Liver (tissue), 9 donors: ENCODE data around the gene PCDH9. TPM values are rescaled to one million over a fixed set of nuclear protein-coding genes. Genes with fewer than 3 reads are reported as not detected.

Experiments used
- DNase-seq: peaks from one replicate; pipeline ENCODE4 v3.0.0-alpha.2; 2017; ENCODE audit warnings: low spot score
- H3K27ac ChIP-seq, 2 donors: one replicate each; pipeline ENCODE4 v1.7.0; 2013; ENCODE audit warnings: inconsistent platforms in 2 of 2, low read length in 2 of 2, control low read depth in 1 of 2, low read depth in 1 of 2, mild to moderate bottlenecking in 1 of 2
- H3K27me3 ChIP-seq, 4 donors: one replicate each; pipeline versions ENCODE4 v1.6.1 to v1.7.0; 2013; ENCODE audit warnings: low read length in 3 of 4, inconsistent platforms in 1 of 4, mild to moderate bottlenecking in 1 of 4, moderate library complexity in 1 of 4; ENCODE audit not compliant: control insufficient read depth in 4 of 4, insufficient read depth in 4 of 4
- H3K36me3 ChIP-seq, 4 donors: one replicate each; pipeline versions ENCODE4 v1.6.1 to v1.7.0; 2013; ENCODE audit warnings: low read length in 3 of 4, mild to moderate bottlenecking in 3 of 4, low read depth in 1 of 4, moderate library complexity in 1 of 4; ENCODE audit not compliant: control insufficient read depth in 4 of 4, insufficient read depth in 3 of 4
- H3K4me1 ChIP-seq, 4 donors: one replicate each; pipeline versions ENCODE4 v1.6.1 to v1.7.0; 2013; ENCODE audit warnings: low read length in 3 of 4, mild to moderate bottlenecking in 3 of 4, moderate library complexity in 1 of 4; ENCODE audit not compliant: control insufficient read depth in 4 of 4, insufficient read depth in 4 of 4
- H3K4me3 ChIP-seq, 3 donors: one replicate each; pipeline versions ENCODE4 v1.6.1 to v1.7.0; 2013; ENCODE audit warnings: low read length in 3 of 3, control low read depth in 1 of 3, low read depth in 1 of 3, mild to moderate bottlenecking in 1 of 3
- H3K9ac ChIP-seq, 2 donors: one replicate each; pipeline ENCODE4 v1.7.0; 2013; ENCODE audit warnings: low read length in 2 of 2, mild to moderate bottlenecking in 2 of 2, moderate library complexity in 2 of 2, control low read depth in 1 of 2, low read depth in 1 of 2
- H3K9me3 ChIP-seq, 4 donors: one replicate each; pipeline versions ENCODE4 v1.6.1 to v1.7.0; 2013; ENCODE audit warnings: low read length in 3 of 4; ENCODE audit not compliant: control insufficient read depth in 4 of 4
- EGR1 ChIP-seq, 2 donors: IDR thresholded peaks; 2 replicates each; pipeline ENCODE4 v1.6.1; 2016 to 2018; ENCODE audit warnings: antibody characterized with exemption in 2 of 2, low read depth in 2 of 2
- FOXA1 ChIP-seq: IDR thresholded peaks from 2 replicates; pipeline ENCODE4 v1.6.1; 2016; ENCODE audit warnings: antibody characterized with exemption
- FOXA2 ChIP-seq: IDR thresholded peaks from 2 replicates; pipeline ENCODE4 v1.6.1; 2016; ENCODE audit warnings: antibody characterized with exemption
- GABPA ChIP-seq, 2 donors: IDR thresholded peaks in 1 of 2; conservative IDR thresholded peaks in 1 of 2; 2 replicates each; pipeline ENCODE4 v1.6.1; 2016; ENCODE audit warnings: antibody characterized with exemption in 2 of 2, mild to moderate bottlenecking in 1 of 2, moderate library complexity in 1 of 2
- HNF4A ChIP-seq, 2 donors: conservative IDR thresholded peaks; 2 replicates each; pipeline ENCODE4 v1.6.1; 2016; ENCODE audit warnings: antibody characterized with exemption in 2 of 2, mild to moderate bottlenecking in 2 of 2
- HNF4G ChIP-seq: IDR thresholded peaks from 2 replicates; pipeline ENCODE4 v1.6.1; 2016; ENCODE audit warnings: antibody characterized with exemption
- NR2F2 ChIP-seq: IDR thresholded peaks from 2 replicates; pipeline ENCODE4 v1.6.1; 2016; ENCODE audit warnings: antibody characterized with exemption
- RAD21 ChIP-seq, 2 donors: IDR thresholded peaks; 2 replicates each; pipeline ENCODE4 v1.6.1; 2016; ENCODE audit warnings: antibody characterized with exemption in 2 of 2, mild to moderate bottlenecking in 2 of 2
- RXRA ChIP-seq, 2 donors: IDR thresholded peaks; 2 replicates each; pipeline ENCODE4 v1.6.1; 2017 to 2018; ENCODE audit warnings: antibody characterized with exemption in 2 of 2, mild to moderate bottlenecking in 1 of 2
- SP1 ChIP-seq: IDR thresholded peaks from 2 replicates; pipeline ENCODE4 v1.6.1; 2018; ENCODE audit warnings: antibody characterized with exemption, mild to moderate bottlenecking
- TAF1 ChIP-seq: conservative IDR thresholded peaks from 2 replicates; pipeline ENCODE4 v1.6.1; 2016; ENCODE audit warnings: antibody characterized with exemption, mild to moderate bottlenecking
- WGBS: extraction: QIAGEN DNeasy Blood & Tissue Kit; methylation state at CpG from one replicate; pipeline ENCODE4 v1.1.7; 2013; 5-methylcytosine and 5-hydroxymethylcytosine counted together
- polyA plus RNA-seq, 2 donors: library from polyadenylated mRNA; stranded (reverse) in 1 of 2; unstranded in 1 of 2; fragments of 200-250 nt in 1 of 2; fragments of >200 nt in 1 of 2; fragmentation: Nextera tagmentation in 1 of 2; extraction: Ambion mirVana in 1 of 2; gene quantifications; one replicate each; pipeline versions ENCODE4 v1.2.1 to v1.2.3, GENCODE V29; 2013 to 2015
- total RNA-seq, 2 donors: library from RNA; depleted of rRNA; stranded (reverse); fragments of >200 nt; gene quantifications; one replicate each; pipeline ENCODE4 v1.2.3, GENCODE V29; 2014
- TF ChIP-seq, protein P1 (sequence below): IDR thresholded peaks from 2 replicates; pipeline ENCODE4 v1.6.1; 2016; ENCODE audit warnings: antibody characterized with exemption
- TF ChIP-seq, protein P2 (sequence below): fragments of 150-350 bp; IDR thresholded peaks from 2 replicates; pipeline ENCODE4 v1.5.1; 2017; ENCODE audit warnings: improper control_type of control experiment, low read depth, low read length; ENCODE audit not compliant: missing input control
- TF ChIP-seq, protein P3 (sequence below): IDR thresholded peaks from 2 replicates; pipeline ENCODE4 v1.6.1; 2016; ENCODE audit warnings: antibody characterized with exemption
- TF ChIP-seq, protein P4 (sequence below): IDR thresholded peaks from 2 replicates; pipeline ENCODE4 v1.6.1; 2016; ENCODE audit warnings: antibody characterized with exemption, mild to moderate bottlenecking
- TF ChIP-seq, protein P5 (sequence below): IDR thresholded peaks from 2 replicates; pipeline ENCODE4 v1.6.1; 2016; ENCODE audit warnings: antibody characterized with exemption
- donor health status: healthy.
- donor health status: healthy.
- donor health status: healthy.
- donor health status: healthy.
- donor health status: healthy.

PCDH9 gene
- total and polyA plus RNA-seq, 4 donors, result 0.90 to 4.0 (median 2.2) TPM

DNA sequence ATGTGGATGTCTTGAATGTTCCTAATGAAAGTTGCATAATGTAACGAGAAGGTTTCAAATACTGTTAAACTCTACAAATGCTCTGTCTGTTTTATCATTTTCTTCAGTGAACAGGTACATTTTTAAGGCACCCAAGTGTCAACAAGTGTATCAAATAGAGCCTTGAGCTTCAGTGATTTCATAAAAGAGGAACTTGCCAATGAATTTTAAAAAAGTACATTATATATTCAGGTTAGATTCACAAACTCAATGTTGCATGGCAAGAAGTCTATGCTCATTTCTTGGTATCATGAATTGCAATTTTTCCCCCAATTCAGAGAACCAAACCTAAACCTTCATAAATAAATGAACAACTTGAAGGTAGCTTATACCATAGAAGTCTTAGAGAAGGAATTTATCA lies 838.8 kb downstream of the PCDH9 start:
- Histone ChIP-seq H3K27me3 (no peaks in the 10 kb centered on the region), H3K4me3 (no peak overlapping the region), H3K4me1 (no peaks in the 10 kb centered on the region), H3K36me3 (no peaks in the 10 kb centered on the region), H3K9me3 (no peaks in the 10 kb centered on the region), H3K9ac (no peak overlapping the region), H3K27ac (no peak overlapping the region)
- TF ChIP-seq, protein P1, sequence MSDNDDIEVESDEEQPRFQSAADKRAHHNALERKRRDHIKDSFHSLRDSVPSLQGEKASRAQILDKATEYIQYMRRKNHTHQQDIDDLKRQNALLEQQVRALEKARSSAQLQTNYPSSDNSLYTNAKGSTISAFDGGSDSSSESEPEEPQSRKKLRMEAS, result no peak
- TF ChIP-seq TAF1, result no peak
- no peak for TF ChIP-seq FOXA1
- no peak for TF ChIP-seq RXRA (IDR thresholded peaks at IDR 0.05)
- TF ChIP-seq RAD21 (IDR thresholded peaks at IDR 0.05), result no peak
- no peak for TF ChIP-seq FOXA2
- no peak for TF ChIP-seq NR2F2
- TF ChIP-seq, protein P2, sequence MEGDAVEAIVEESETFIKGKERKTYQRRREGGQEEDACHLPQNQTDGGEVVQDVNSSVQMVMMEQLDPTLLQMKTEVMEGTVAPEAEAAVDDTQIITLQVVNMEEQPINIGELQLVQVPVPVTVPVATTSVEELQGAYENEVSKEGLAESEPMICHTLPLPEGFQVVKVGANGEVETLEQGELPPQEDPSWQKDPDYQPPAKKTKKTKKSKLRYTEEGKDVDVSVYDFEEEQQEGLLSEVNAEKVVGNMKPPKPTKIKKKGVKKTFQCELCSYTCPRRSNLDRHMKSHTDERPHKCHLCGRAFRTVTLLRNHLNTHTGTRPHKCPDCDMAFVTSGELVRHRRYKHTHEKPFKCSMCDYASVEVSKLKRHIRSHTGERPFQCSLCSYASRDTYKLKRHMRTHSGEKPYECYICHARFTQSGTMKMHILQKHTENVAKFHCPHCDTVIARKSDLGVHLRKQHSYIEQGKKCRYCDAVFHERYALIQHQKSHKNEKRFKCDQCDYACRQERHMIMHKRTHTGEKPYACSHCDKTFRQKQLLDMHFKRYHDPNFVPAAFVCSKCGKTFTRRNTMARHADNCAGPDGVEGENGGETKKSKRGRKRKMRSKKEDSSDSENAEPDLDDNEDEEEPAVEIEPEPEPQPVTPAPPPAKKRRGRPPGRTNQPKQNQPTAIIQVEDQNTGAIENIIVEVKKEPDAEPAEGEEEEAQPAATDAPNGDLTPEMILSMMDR, result no peak
- TF ChIP-seq, protein P3, sequence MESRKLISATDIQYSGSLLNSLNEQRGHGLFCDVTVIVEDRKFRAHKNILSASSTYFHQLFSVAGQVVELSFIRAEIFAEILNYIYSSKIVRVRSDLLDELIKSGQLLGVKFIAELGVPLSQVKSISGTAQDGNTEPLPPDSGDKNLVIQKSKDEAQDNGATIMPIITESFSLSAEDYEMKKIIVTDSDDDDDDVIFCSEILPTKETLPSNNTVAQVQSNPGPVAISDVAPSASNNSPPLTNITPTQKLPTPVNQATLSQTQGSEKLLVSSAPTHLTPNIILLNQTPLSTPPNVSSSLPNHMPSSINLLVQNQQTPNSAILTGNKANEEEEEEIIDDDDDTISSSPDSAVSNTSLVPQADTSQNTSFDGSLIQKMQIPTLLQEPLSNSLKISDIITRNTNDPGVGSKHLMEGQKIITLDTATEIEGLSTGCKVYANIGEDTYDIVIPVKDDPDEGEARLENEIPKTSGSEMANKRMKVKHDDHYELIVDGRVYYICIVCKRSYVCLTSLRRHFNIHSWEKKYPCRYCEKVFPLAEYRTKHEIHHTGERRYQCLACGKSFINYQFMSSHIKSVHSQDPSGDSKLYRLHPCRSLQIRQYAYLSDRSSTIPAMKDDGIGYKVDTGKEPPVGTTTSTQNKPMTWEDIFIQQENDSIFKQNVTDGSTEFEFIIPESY, result no peak
- TF ChIP-seq, protein P4, sequence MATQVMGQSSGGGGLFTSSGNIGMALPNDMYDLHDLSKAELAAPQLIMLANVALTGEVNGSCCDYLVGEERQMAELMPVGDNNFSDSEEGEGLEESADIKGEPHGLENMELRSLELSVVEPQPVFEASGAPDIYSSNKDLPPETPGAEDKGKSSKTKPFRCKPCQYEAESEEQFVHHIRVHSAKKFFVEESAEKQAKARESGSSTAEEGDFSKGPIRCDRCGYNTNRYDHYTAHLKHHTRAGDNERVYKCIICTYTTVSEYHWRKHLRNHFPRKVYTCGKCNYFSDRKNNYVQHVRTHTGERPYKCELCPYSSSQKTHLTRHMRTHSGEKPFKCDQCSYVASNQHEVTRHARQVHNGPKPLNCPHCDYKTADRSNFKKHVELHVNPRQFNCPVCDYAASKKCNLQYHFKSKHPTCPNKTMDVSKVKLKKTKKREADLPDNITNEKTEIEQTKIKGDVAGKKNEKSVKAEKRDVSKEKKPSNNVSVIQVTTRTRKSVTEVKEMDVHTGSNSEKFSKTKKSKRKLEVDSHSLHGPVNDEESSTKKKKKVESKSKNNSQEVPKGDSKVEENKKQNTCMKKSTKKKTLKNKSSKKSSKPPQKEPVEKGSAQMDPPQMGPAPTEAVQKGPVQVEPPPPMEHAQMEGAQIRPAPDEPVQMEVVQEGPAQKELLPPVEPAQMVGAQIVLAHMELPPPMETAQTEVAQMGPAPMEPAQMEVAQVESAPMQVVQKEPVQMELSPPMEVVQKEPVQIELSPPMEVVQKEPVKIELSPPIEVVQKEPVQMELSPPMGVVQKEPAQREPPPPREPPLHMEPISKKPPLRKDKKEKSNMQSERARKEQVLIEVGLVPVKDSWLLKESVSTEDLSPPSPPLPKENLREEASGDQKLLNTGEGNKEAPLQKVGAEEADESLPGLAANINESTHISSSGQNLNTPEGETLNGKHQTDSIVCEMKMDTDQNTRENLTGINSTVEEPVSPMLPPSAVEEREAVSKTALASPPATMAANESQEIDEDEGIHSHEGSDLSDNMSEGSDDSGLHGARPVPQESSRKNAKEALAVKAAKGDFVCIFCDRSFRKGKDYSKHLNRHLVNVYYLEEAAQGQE, result no peak
- TF ChIP-seq, protein P5, sequence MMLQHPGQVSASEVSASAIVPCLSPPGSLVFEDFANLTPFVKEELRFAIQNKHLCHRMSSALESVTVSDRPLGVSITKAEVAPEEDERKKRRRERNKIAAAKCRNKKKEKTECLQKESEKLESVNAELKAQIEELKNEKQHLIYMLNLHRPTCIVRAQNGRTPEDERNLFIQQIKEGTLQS, result no peak
- TF ChIP-seq EGR1 (IDR thresholded peaks at IDR 0.05; ENCODE audit: low read depth in 2 of 2), result no peak
- no peak for TF ChIP-seq HNF4A (conservative IDR thresholded peaks at IDR 0.05)
- no peak for TF ChIP-seq HNF4G
- no peak for TF ChIP-seq GABPA (IDR thresholded peaks at IDR 0.05 in 1 of 2, conservative IDR thresholded peaks at IDR 0.05 in 1 of 2)
- WGBS, result 71% methylated on average over 1 of the region's 1 CpG
- no peak for DNase-seq

DNA sequence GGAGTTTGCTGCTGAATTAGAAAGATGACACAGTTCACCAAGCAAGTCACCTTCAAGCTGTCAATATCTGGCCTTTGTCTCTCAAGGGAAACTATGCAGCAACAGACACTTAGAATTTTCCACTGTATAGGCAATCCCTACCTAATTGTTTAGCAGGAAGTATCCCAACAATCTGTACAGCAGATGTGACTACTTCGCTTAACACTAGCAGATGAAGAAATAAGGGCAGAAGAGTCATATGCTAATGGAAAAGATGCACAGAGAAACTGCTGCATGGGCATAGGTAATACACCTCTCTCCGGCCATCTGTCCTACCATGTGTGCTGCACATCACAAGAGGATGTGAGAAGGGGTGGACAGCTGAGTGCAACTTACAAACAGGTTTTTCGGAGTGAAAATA lies 851.2 kb downstream of the PCDH9 start:
- DNase-seq, result no peak
- no peak overlapping the region for H3K9ac ChIP-seq
- H3K27me3 ChIP-seq, result peaks cover 0 to 2% (median 0%) of the 10 kb centered on the region in 4 donors
- no peaks in the 10 kb centered on the region for H3K9me3 ChIP-seq
- no peaks in the 10 kb centered on the region for H3K36me3 ChIP-seq
- TF ChIP-seq RAD21 (IDR thresholded peaks at IDR 0.05) (no peak), NR2F2 (no peak), RXRA (IDR thresholded peaks at IDR 0.05) (no peak), EGR1 (IDR thresholded peaks at IDR 0.05; ENCODE audit: low read depth in 2 of 2) (no peak), SP1 (no peak), HNF4G (no peak)
- TF ChIP-seq, protein P3, result no peak
- TF ChIP-seq, protein P5, result no peak
- no peak overlapping the region for H3K27ac ChIP-seq
- H3K4me1 ChIP-seq, result no peaks in the 10 kb centered on the region
- H3K4me3 ChIP-seq, result no peak overlapping the region
- WGBS, result 85% methylated on average over 3 of the region's 3 CpGs
